ENCODE measurements around the gene DDAH2.

The DDAH2 gene

GRCh38 chr6:31761343-31761742 is 32.2 kb upstream of the DDAH2 start:
- no peak overlapping the region for H3K4me3 ChIP-seq (ENCODE audit: low read depth, low read length)
- TF ChIP-seq CTCF (IDR thresholded peaks at IDR 0.05; ENCODE audit: insufficient read depth, low read depth, low read length, missing control alignments) = no peak
- DNase-seq (ENCODE audit: low read depth) = no peak

GRCh38 chr6:31760790-31761189 is 31.7 kb upstream of the DDAH2 start:
- TF ChIP-seq CTCF (IDR thresholded peaks at IDR 0.05; ENCODE audit: insufficient read depth, low read depth, low read length, missing control alignments) = no peak
- DNase-seq (ENCODE audit: low read depth) = no peak
- H3K4me3 ChIP-seq (ENCODE audit: low read depth, low read length) = no peak overlapping the region

- H3K4me3 ChIP-seq (ENCODE audit: low read depth, low read length) = no peak overlapping the region
- no peak for DNase-seq (ENCODE audit: low read depth)
- TF ChIP-seq CTCF (IDR thresholded peaks at IDR 0.05; ENCODE audit: insufficient read depth, low read depth, low read length, missing control alignments) = no peak
Observed at GRCh38 chr6:31758281-31758680, 29.2 kb upstream of the DDAH2 start.

- no peak for TF ChIP-seq CTCF (IDR thresholded peaks at IDR 0.05; ENCODE audit: insufficient read depth, low read depth, low read length, missing control alignments)
- no peak overlapping the region for H3K4me3 ChIP-seq (ENCODE audit: low read depth, low read length)
- no peak for DNase-seq (ENCODE audit: low read depth)
Observed at GRCh38 chr6:31752739-31753319, 23.7 kb upstream of the DDAH2 start.

GRCh38 chr6:31750411-31751022 is 21.4 kb upstream of the DDAH2 start:
- TF ChIP-seq CTCF (IDR thresholded peaks at IDR 0.05; ENCODE audit: insufficient read depth, low read depth, low read length, missing control alignments) = no peak
- no peak overlapping the region for H3K4me3 ChIP-seq (ENCODE audit: low read depth, low read length)
- DNase-seq (ENCODE audit: low read depth) = no peak

- H3K4me3 ChIP-seq (ENCODE audit: low read depth, low read length) = no peak overlapping the region
- no peak for TF ChIP-seq CTCF (IDR thresholded peaks at IDR 0.05; ENCODE audit: insufficient read depth, low read depth, low read length, missing control alignments)
- DNase-seq (ENCODE audit: low read depth) = no peak
Observed at GRCh38 chr6:31749301-31750036, 20.4 kb upstream of the DDAH2 start.
